SK-N-MC (cell line): ENCODE measurements around the gene CCDC73.
"Not testable (repeated sequence)": the region's sequence is repeated elsewhere in the genome, so short reads cannot be mapped to it uniquely, and the experiment has no call there.

Source experiments
- DNase-seq: peaks from one replicate; pipeline ENCODE4 v3.0.0-alpha.2; 2011; ENCODE audit warnings: low read depth, low spot score
- H3K27ac ChIP-seq: fragments of 200-600 bp; sonication (generic); 2 replicates; pipeline ENCODE4 v1.5.1; 2016; ENCODE audit warnings: mixed run types
- H3K36me3 ChIP-seq: fragments of 200-600 bp; sonication (generic); 2 replicates; pipeline ENCODE4 v1.6.1; 2017; ENCODE audit warnings: antibody characterized with exemption, low read length, mixed read lengths; ENCODE audit not compliant: insufficient read depth
- H3K4me3 ChIP-seq: fragments of 200-600 bp; sonication (generic); 2 replicates; pipeline ENCODE4 v1.5.1; 2016
- H3K9ac ChIP-seq: fragments of 200-600 bp; sonication (generic); 2 replicates; pipeline ENCODE4 v1.8.0; 2017; ENCODE audit warnings: mixed run types, mixed read lengths; ENCODE audit not compliant: insufficient read length
- H3K9me3 ChIP-seq: fragments of 200-600 bp; sonication (generic); 2 replicates; pipeline ENCODE4 v1.6.1; 2017; ENCODE audit warnings: low read depth, mild to moderate bottlenecking, antibody characterized with exemption, low read length, moderate library complexity, mixed read lengths
- EZH2 ChIP-seq: fragments of 200-600 bp; sonication (generic); IDR thresholded peaks from one replicate; pipeline ENCODE4 v1.6.1; 2017; ENCODE audit warnings: antibody characterized with exemption
- FOXP2 ChIP-seq: optimal IDR thresholded peaks from 2 replicates; pipeline ENCODE3; 2011; ENCODE audit warnings: mild to moderate bottlenecking, moderate library complexity; ENCODE audit not compliant: insufficient read depth; ENCODE audit errors: extremely low read length, control extremely low read depth
- POLR2AphosphoS5 ChIP-seq: IDR thresholded peaks from 2 replicates; pipeline ENCODE4 v1.6.1; 2012; ENCODE audit warnings: mild to moderate bottlenecking, low read depth, low read length, borderline replicate concordance

CCDC73 gene

GRCh38 chr11:32602657-32603415 lies 191.6 kb downstream of the CCDC73 start:
- Histone ChIP-seq H3K9ac (no peak overlapping the region), H3K9me3 (no peaks in the 10 kb centered on the region), H3K4me3 (no peak overlapping the region), H3K27ac (peak overlapping the region; percentile 40; the same call in 1 of the 2 replicates), H3K36me3 (peaks cover 86% of the 10 kb centered on the region)
- DNase-seq = no peak
- no peak for TF ChIP-seq POLR2AphosphoS5
- no peak for TF ChIP-seq EZH2
- TF ChIP-seq FOXP2 = no peak

- Histone ChIP-seq H3K9ac (no peak overlapping the region), H3K4me3 (no peak overlapping the region), H3K9me3 (no peaks in the 10 kb centered on the region), H3K27ac (no peak overlapping the region), H3K36me3 (peaks cover 95% of the 10 kb centered on the region)
- no peak for TF ChIP-seq POLR2AphosphoS5
- TF ChIP-seq EZH2 = no peak
- no peak for TF ChIP-seq FOXP2
- no peak for DNase-seq
Measured at GRCh38 chr11:32597921-32598320, 196.5 kb downstream of the CCDC73 start.

- not testable (repeated sequence) for H3K27ac ChIP-seq, H3K9ac ChIP-seq, H3K9me3 ChIP-seq, H3K4me3 ChIP-seq, DNase-seq
- H3K36me3 ChIP-seq = peaks cover 96% of the 10 kb centered on the region
Measured at GRCh38 chr11:32596114-32596513, 198.3 kb downstream of the CCDC73 start.

- H3K9me3 ChIP-seq = no peaks in the 10 kb centered on the region
- TF ChIP-seq FOXP2 (no peak), EZH2 (no peak), POLR2AphosphoS5 (no peak)
- H3K4me3 ChIP-seq = no peak overlapping the region
- H3K27ac ChIP-seq = no peak overlapping the region
- DNase-seq = no peak
- H3K9ac ChIP-seq = no peak overlapping the region
- peaks cover 97% of the 10 kb centered on the region for H3K36me3 ChIP-seq
Measured at GRCh38 chr11:32594272-32594671, 200.2 kb downstream of the CCDC73 start.

GRCh38 chr11:32586576-32587190 lies 207.8 kb downstream of the CCDC73 start:
- DNase-seq = no peak
- Histone ChIP-seq H3K36me3 (peaks cover 62% of the 10 kb centered on the region), H3K27ac (no peak overlapping the region), H3K4me3 (no peak overlapping the region), H3K9me3 (no peaks in the 10 kb centered on the region), H3K9ac (no peak overlapping the region)
- TF ChIP-seq POLR2AphosphoS5 = no peak
- no peak for TF ChIP-seq EZH2
- TF ChIP-seq FOXP2 = no peak

- no peak for DNase-seq
- Histone ChIP-seq H3K9me3 (no peaks in the 10 kb centered on the region), H3K9ac (peak overlapping the region; percentile 96), H3K36me3 (peaks cover 45% of the 10 kb centered on the region), H3K4me3 (peak overlapping the region; percentile 97), H3K27ac (no peak overlapping the region)
- TF ChIP-seq FOXP2 (no peak), POLR2AphosphoS5 (no peak), EZH2 (no peak)
Measured at GRCh38 chr11:32584921-32585320, 209.5 kb downstream of the CCDC73 start.

GRCh38 chr11:32583459-32584271 lies 210.8 kb downstream of the CCDC73 start, which contains the start of gene EIF3M:
Gene EIF3M, plus strand, starts transcription at chr11:32583831. Its CDS starts 57 bp downstream, at chr11:32583888.
- Histone ChIP-seq H3K27ac (peak within 1 kb of the TSS; percentile 63), H3K9ac (peak within 1 kb of the TSS; percentile 96), H3K4me3 (peak within 1 kb of the TSS; percentile 97), H3K36me3 (peaks cover 33% of the 10 kb centered on the region), H3K9me3 (no peaks in the 10 kb centered on the region)
- TF ChIP-seq EZH2 (no peak), FOXP2 (peak; percentile 44), POLR2AphosphoS5 (peak; percentile 96)
- peak; percentile 69 for DNase-seq

- H3K27ac ChIP-seq = no peak overlapping the region
- H3K36me3 ChIP-seq = peaks cover 13% of the 10 kb centered on the region; the same call in 1 of the 2 replicates
- no peaks in the 10 kb centered on the region for H3K9me3 ChIP-seq
- no peak overlapping the region for H3K9ac ChIP-seq
- DNase-seq = no peak
- no peak overlapping the region for H3K4me3 ChIP-seq
- TF ChIP-seq FOXP2 (no peak), EZH2 (no peak), POLR2AphosphoS5 (no peak)
Measured at GRCh38 chr11:32581556-32581955, 212.9 kb downstream of the CCDC73 start.
